H1 (cell line): Measurements from ENCODE around the gene ARHGDIG. TPM values are rescaled to one million over a fixed set of nuclear protein-coding genes. Genes with fewer than 3 reads are reported as not detected.

Experiments
- BRCA1 ChIP-seq: IDR thresholded peaks from 2 replicates; pipeline ENCODE4 v1.6.1; 2012; ENCODE audit warnings: low read depth, low read length, improper control_type of control experiment
- CBX5 ChIP-seq: fragments of 300-800, 300-1000 bp; sonication (generic); IDR thresholded peaks from 2 replicates; pipeline ENCODE4 v1.7.1; 2016; ENCODE audit warnings: antibody characterized with exemption, low read length, low read depth
- CTBP2 ChIP-seq: IDR thresholded peaks from 2 replicates; pipeline ENCODE4 v1.7.0; 2011; ENCODE audit warnings: borderline replicate concordance, mild to moderate bottlenecking, moderate library complexity, mixed read lengths, low read length; ENCODE audit not compliant: insufficient read depth, insufficient read length
- EP300 ChIP-seq, 2 experiments: IDR thresholded peaks; 1 replicate in 1 of 2; 2 replicates in 1 of 2; pipeline ENCODE4 v1.6.1; 2011 to 2012; ENCODE audit warnings: low read depth in 2 of 2, low read length in 2 of 2, mild to moderate bottlenecking in 2 of 2, borderline replicate concordance in 1 of 2, inconsistent platforms in 1 of 2, moderate library complexity in 1 of 2
- FOSL1 ChIP-seq: IDR thresholded peaks from 2 replicates; pipeline ENCODE4 v1.6.1; 2011; ENCODE audit warnings: mild to moderate bottlenecking, low read depth, low read length, moderate library complexity; ENCODE audit not compliant: insufficient read depth
- GTF2F1 ChIP-seq: IDR thresholded peaks from 2 replicates; pipeline ENCODE4 v1.6.1; 2012; ENCODE audit warnings: low read depth, low read length, improper control_type of control experiment, borderline replicate concordance
- HDAC2 ChIP-seq, 2 experiments: fragments of 300-600 bp in 1 of 2; sonication (generic) in 1 of 2; IDR thresholded peaks; 2 replicates each; pipeline ENCODE4 v1.6.1; 2011 to 2012; ENCODE audit warnings: low read depth in 2 of 2, low read length in 2 of 2, mild to moderate bottlenecking in 2 of 2, moderate library complexity in 2 of 2, borderline replicate concordance in 1 of 2, inconsistent platforms in 1 of 2
- JUN ChIP-seq: IDR thresholded peaks from 2 replicates; pipeline ENCODE4 v1.6.1; 2011; ENCODE audit warnings: low read depth, mild to moderate bottlenecking, improper control_type of control experiment, low read length
- KDM5A ChIP-seq: fragments of 200-600 bp; IDR thresholded peaks from 2 replicates; pipeline ENCODE4 v1.7.1; 2012; ENCODE audit warnings: mild to moderate bottlenecking, low read length, inconsistent platforms, mixed read lengths
- MAFK ChIP-seq: IDR thresholded peaks from 2 replicates; pipeline ENCODE4 v1.6.1; 2012; ENCODE audit warnings: low read depth, mild to moderate bottlenecking, improper control_type of control experiment, low read length
- POLR2AphosphoS5 ChIP-seq: IDR thresholded peaks from 2 replicates; pipeline ENCODE4 v1.6.1; 2011; ENCODE audit warnings: low read depth, low read length
- RBBP5 ChIP-seq: IDR thresholded peaks from 2 replicates; pipeline ENCODE4 v1.7.1; 2012; ENCODE audit warnings: low read depth, mild to moderate bottlenecking, inconsistent platforms, low read length, moderate library complexity, borderline replicate concordance
- RFX5 ChIP-seq: IDR thresholded peaks from 2 replicates; pipeline ENCODE4 v1.6.1; 2011; ENCODE audit warnings: low read depth, low read length, improper control_type of control experiment, borderline replicate concordance
- RNF2 ChIP-seq: fragments of 200-900, 300-1000 bp; sonication (generic); IDR thresholded peaks from 2 replicates; pipeline ENCODE4 v1.7.1; 2016; ENCODE audit warnings: borderline replicate concordance, low read depth, mild to moderate bottlenecking, antibody characterized with exemption, low read length; ENCODE audit not compliant: poor library complexity, severe bottlenecking; ENCODE audit errors: missing control alignments
- SIN3A ChIP-seq, 2 experiments: IDR thresholded peaks in 1 of 2; conservative IDR thresholded peaks in 1 of 2; 2 replicates each; pipeline ENCODE4 v1.6.1; 2011 to 2012; ENCODE audit warnings: low read length in 2 of 2, improper control_type of control experiment in 1 of 2, low read depth in 1 of 2, mild to moderate bottlenecking in 1 of 2
- SP2 ChIP-seq: IDR thresholded peaks from 2 replicates; pipeline ENCODE4 v1.6.1; 2012; ENCODE audit warnings: mild to moderate bottlenecking, low read length, inconsistent platforms
- SP4 ChIP-seq: IDR thresholded peaks from 2 replicates; pipeline ENCODE4 v1.6.1; 2012; ENCODE audit warnings: low read length, inconsistent platforms
- SRF ChIP-seq: IDR thresholded peaks from 2 replicates; pipeline ENCODE4 v1.6.1; 2011; ENCODE audit warnings: mild to moderate bottlenecking, low read depth, low read length, moderate library complexity
- SUZ12 ChIP-seq: fragments of 200-600 bp; sonication (generic); IDR thresholded peaks from 2 replicates; pipeline ENCODE4 v1.6.1; 2012; ENCODE audit warnings: mild to moderate bottlenecking, inconsistent platforms, low read length, moderate library complexity, mixed read lengths
- TEAD4 ChIP-seq: IDR thresholded peaks from 2 replicates; pipeline ENCODE4 v1.6.1; 2012; ENCODE audit warnings: low read depth, low read length, inconsistent platforms, mixed read lengths
- USF2 ChIP-seq: IDR thresholded peaks from 2 replicates; pipeline ENCODE4 v1.6.1; 2011; ENCODE audit warnings: low read length, improper control_type of control experiment
- ZNF274 ChIP-seq: IDR thresholded peaks from 2 replicates; pipeline ENCODE4 v1.7.0; 2012; ENCODE audit warnings: low read length, borderline replicate concordance; ENCODE audit errors: extremely low read depth
- polyA plus RNA-seq, 7 experiments: library from polyadenylated mRNA; depleted of rRNA in 3 of 7; stranded (reverse) in 5 of 7; unstranded in 2 of 7; fragments of >200 nt in 5 of 7; fragments of 200-250 nt in 2 of 7; gene quantifications; 1 replicate in 5 of 7; 2 replicates in 1 of 7; 4 replicates in 1 of 7; pipeline versions ENCODE4 v1.2.1 to v1.2.3, GENCODE V29; 2011 to 2013; ENCODE audit warnings: missing spikeins in 2 of 7, mixed read lengths in 2 of 7
- total RNA-seq: library from RNA; stranded (reverse); fragmentation: NEBNext Ultra II Directional; extraction: Animal tissue kit (Norgen Biotek cat#: 25700); gene quantifications from 2 replicates; pipeline ENCODE4 v1.2.1, GENCODE V29; 2021

ARHGDIG gene
- total and polyA plus RNA-seq, 2 of the 8 experiments (the other 6 are each of a cell fraction or from before 2014, with no cell fraction given) = 1.2 to 2.9 TPM

DNA sequence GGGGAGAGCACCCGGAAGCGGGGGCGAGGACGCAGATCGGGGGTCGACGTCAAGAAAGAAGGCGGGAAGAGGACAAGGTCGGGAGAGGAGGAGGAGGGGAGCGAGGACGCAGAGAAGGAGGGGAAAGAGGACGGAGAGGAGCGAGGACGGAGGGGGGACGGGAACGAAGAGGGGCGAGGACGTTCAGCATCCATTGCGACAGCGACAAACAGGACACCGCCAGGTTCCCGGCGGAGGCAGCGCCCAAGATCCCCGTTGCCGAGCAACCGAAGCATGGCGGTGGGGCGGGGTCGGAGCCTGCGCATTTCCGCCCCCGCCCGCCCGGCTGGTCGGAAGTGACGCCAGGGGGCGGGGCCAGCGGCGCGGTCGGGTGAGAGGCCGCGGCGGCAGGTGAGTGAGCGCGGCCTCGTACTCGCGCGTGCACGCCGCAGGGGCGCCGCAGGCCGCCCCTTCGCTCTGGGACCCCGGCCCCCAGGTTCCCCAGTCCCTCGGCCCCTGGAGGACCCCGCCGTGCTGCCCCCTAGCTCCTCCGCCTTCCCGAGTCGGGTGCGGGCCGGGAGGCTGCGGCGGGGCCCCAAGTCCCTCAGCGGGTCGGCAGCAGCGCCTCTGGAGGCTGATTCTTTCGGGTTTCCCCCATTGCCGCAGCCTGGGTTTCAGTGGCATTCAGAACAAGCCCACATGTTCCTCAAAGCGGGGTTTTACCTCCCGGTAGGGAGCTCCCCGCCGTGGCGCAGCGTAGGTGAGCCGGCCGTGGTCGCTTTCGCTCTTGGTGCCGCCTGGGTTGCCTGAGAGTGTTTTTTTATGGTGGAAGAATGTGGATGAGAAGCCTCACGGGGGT is 45.7 kb upstream of the ARHGDIG start, which contains the start of gene FAM234A (continued):
- no peak for TF ChIP-seq CBX5
- no peak for TF ChIP-seq RFX5
- TF ChIP-seq RBBP5 = 0 out of 2 replicates have a peak, but pooled peaks have one; percentile 24
- TF ChIP-seq MAFK = no peak
- no peak for TF ChIP-seq SP2
- TF ChIP-seq SIN3A (conservative IDR thresholded peaks at IDR 0.05 in 1 of 2, IDR thresholded peaks at IDR 0.05 in 1 of 2; ENCODE audit: low read depth in 1 of 2, low read length in 2 of 2) = peak; percentile 63 to 71; a peak in 1 of 4 replicates
- TF ChIP-seq KDM5A = no peak
- TF ChIP-seq GTF2F1 = no peak
- TF ChIP-seq SP4 = no peak
- TF ChIP-seq TEAD4 = no peak
- TF ChIP-seq USF2 = no peak
- no peak for TF ChIP-seq SUZ12
- TF ChIP-seq ZNF274 = no peak
- TF ChIP-seq BRCA1 = no peak
- no peak for TF ChIP-seq FOSL1
- TF ChIP-seq EP300 (IDR thresholded peaks at IDR 0.05; ENCODE audit: borderline replicate concordance in 1 of 2, low read depth in 2 of 2, low read length in 2 of 2) = no peak
- peak; percentile 85 for TF ChIP-seq POLR2AphosphoS5
- TF ChIP-seq CTBP2 = no peak
- TF ChIP-seq SRF = peak; percentile 18; the same call in 1 of the 2 replicates
- no peak for TF ChIP-seq HDAC2 (IDR thresholded peaks at IDR 0.05; ENCODE audit: borderline replicate concordance in 1 of 2, low read depth in 2 of 2, low read length in 2 of 2)
- no peak for TF ChIP-seq JUN
- no peak for TF ChIP-seq RNF2
